ENCODE measurements around the gene UNC79.

The UNC79 gene

GRCh38 chr14:93454224-93454623 lies 23.5 kb downstream of the UNC79 start:
- in situ Hi-C loops (cut with HindIII; ENCODE audit: low pct_ligation_motif_present, low sequenced_read_pairs): no loop called here
- Histone ChIP-seq H3K36me3 (replicated peaks) (no peaks in the 10 kb centered on the region), H3K27me3 (replicated peaks) (no peaks in the 10 kb centered on the region), H3K4me3 (ENCODE audit: low read depth, low read length) (no peak overlapping the region), H3K27ac (no peak overlapping the region)
- TF ChIP-seq, protein P1, sequence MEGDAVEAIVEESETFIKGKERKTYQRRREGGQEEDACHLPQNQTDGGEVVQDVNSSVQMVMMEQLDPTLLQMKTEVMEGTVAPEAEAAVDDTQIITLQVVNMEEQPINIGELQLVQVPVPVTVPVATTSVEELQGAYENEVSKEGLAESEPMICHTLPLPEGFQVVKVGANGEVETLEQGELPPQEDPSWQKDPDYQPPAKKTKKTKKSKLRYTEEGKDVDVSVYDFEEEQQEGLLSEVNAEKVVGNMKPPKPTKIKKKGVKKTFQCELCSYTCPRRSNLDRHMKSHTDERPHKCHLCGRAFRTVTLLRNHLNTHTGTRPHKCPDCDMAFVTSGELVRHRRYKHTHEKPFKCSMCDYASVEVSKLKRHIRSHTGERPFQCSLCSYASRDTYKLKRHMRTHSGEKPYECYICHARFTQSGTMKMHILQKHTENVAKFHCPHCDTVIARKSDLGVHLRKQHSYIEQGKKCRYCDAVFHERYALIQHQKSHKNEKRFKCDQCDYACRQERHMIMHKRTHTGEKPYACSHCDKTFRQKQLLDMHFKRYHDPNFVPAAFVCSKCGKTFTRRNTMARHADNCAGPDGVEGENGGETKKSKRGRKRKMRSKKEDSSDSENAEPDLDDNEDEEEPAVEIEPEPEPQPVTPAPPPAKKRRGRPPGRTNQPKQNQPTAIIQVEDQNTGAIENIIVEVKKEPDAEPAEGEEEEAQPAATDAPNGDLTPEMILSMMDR (IDR thresholded peaks at IDR 0.05; ENCODE audit: low read depth, low read length, missing control alignments): no peak
- DNase-seq: no peak

DNA sequence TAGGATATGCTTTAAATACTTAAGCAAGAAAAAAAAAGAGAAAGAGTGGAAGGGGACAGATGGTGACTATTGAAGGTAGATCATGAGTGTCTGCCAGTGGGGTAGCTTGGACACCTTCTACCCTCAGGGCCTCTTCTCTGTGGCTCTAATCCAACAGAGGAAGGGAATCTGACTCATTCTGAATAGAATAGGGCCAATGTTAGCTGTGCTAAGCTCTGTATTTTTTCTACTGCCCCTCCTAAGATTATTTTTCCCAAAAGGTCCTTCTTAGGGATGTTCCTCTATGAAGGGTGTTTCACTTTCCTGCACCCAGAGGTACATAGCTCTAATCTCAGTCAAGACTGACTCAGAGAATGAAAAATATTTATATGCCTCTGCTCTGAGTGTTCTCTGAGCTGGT lies 25.6 kb downstream of the UNC79 start:
- no peaks in the 10 kb centered on the region for H3K27me3 ChIP-seq (replicated peaks)
- TF ChIP-seq, protein P1 (IDR thresholded peaks at IDR 0.05; ENCODE audit: low read depth, low read length, missing control alignments): no peak
- in situ Hi-C loops (cut with HindIII; ENCODE audit: low pct_ligation_motif_present, low sequenced_read_pairs): no loop called here
- no peak overlapping the region for H3K4me3 ChIP-seq (ENCODE audit: low read depth, low read length)
- no peaks in the 10 kb centered on the region for H3K36me3 ChIP-seq (replicated peaks)
- no peak for DNase-seq
- no peak overlapping the region for H3K27ac ChIP-seq

GRCh38 chr14:93458234-93458633 lies 27.5 kb downstream of the UNC79 start:
- Histone ChIP-seq H3K27ac (no peak overlapping the region), H3K36me3 (replicated peaks) (no peaks in the 10 kb centered on the region), H3K4me3 (ENCODE audit: low read depth, low read length) (no peak overlapping the region), H3K27me3 (replicated peaks) (no peaks in the 10 kb centered on the region)
- TF ChIP-seq, protein P1 (IDR thresholded peaks at IDR 0.05; ENCODE audit: low read depth, low read length, missing control alignments): no peak
- in situ Hi-C loops (cut with HindIII; ENCODE audit: low pct_ligation_motif_present, low sequenced_read_pairs): no loop called here
- no peak for DNase-seq

- no peak overlapping the region for H3K27ac ChIP-seq
- in situ Hi-C loops (cut with HindIII; ENCODE audit: low pct_ligation_motif_present, low sequenced_read_pairs): no loop called here
- no peak for DNase-seq
These were observed 31.7 kb downstream of the UNC79 start for GRCh38 chr14:93462479-93462878.

GRCh38 chr14:93464271-93464670 lies 33.5 kb downstream of the UNC79 start:
- Histone ChIP-seq H3K27ac (no peak overlapping the region), H3K27me3 (replicated peaks) (no peaks in the 10 kb centered on the region), H3K4me3 (ENCODE audit: low read depth, low read length) (no peak overlapping the region), H3K36me3 (replicated peaks) (no peaks in the 10 kb centered on the region)
- TF ChIP-seq, protein P1 (IDR thresholded peaks at IDR 0.05; ENCODE audit: low read depth, low read length, missing control alignments): no peak
- in situ Hi-C loops (cut with HindIII; ENCODE audit: low pct_ligation_motif_present, low sequenced_read_pairs): no loop called here
- DNase-seq: no peak

More at GRCh38 chr14:93462479-93462878, 31.7 kb downstream of the UNC79 start:
- Histone ChIP-seq H3K4me3 (ENCODE audit: low read depth, low read length) (no peak overlapping the region), H3K27me3 (replicated peaks) (no peaks in the 10 kb centered on the region), H3K36me3 (replicated peaks) (no peaks in the 10 kb centered on the region)
- TF ChIP-seq, protein P1 (IDR thresholded peaks at IDR 0.05; ENCODE audit: low read depth, low read length, missing control alignments): no peak

GRCh38 chr14:93475471-93475870 lies 44.7 kb downstream of the UNC79 start:
- in situ Hi-C loops (cut with HindIII; ENCODE audit: low pct_ligation_motif_present, low sequenced_read_pairs): no loop called here
- Histone ChIP-seq H3K27ac (no peak overlapping the region), H3K4me3 (ENCODE audit: low read depth, low read length) (no peak overlapping the region), H3K27me3 (replicated peaks) (no peaks in the 10 kb centered on the region), H3K36me3 (replicated peaks) (no peaks in the 10 kb centered on the region)
- no peak for DNase-seq
- TF ChIP-seq, protein P1 (IDR thresholded peaks at IDR 0.05; ENCODE audit: low read depth, low read length, missing control alignments): no peak
